Glutamatergic neuron (in vitro differentiated cells): ENCODE data around the gene MSX2. TPM values are rescaled to one million over a fixed set of nuclear protein-coding genes. Genes with fewer than 3 reads are reported as not detected.
A peak's percentile ranks its signal among the peaks of the same experiment; 100 is the strongest.

ENCODE experiments used
- DNase-seq: peaks from one replicate; pipeline ENCODE4 v3.0.0; 2022
- H3K27ac Mint-ChIP-seq: one replicate; pipeline ENCODE4 v1.8.0; 2020; ENCODE audit warnings: mild to moderate bottlenecking, mixed read lengths, inconsistent platforms; ENCODE audit not compliant: unreplicated experiment
- H3K27me3 Mint-ChIP-seq: one replicate; pipeline ENCODE4 v1.8.0; 2020; ENCODE audit warnings: mild to moderate bottlenecking, moderate library complexity, mixed read lengths, inconsistent platforms; ENCODE audit not compliant: unreplicated experiment
- H3K36me3 Mint-ChIP-seq: one replicate; pipeline ENCODE4 v1.8.0; 2020; ENCODE audit warnings: mild to moderate bottlenecking, mixed read lengths, inconsistent platforms; ENCODE audit not compliant: unreplicated experiment
- H3K4me1 Mint-ChIP-seq: one replicate; pipeline ENCODE4 v1.8.0; 2020; ENCODE audit warnings: mild to moderate bottlenecking, low read depth, mixed read lengths, inconsistent platforms; ENCODE audit not compliant: unreplicated experiment
- H3K4me3 Mint-ChIP-seq: one replicate; pipeline ENCODE4 v1.8.0; 2020; ENCODE audit warnings: mild to moderate bottlenecking, mixed read lengths, inconsistent platforms; ENCODE audit not compliant: unreplicated experiment
- H3K9me3 Mint-ChIP-seq: one replicate; pipeline ENCODE4 v1.8.0; 2020; ENCODE audit warnings: mild to moderate bottlenecking, moderate library complexity, mixed read lengths, inconsistent platforms; ENCODE audit not compliant: unreplicated experiment
- CTCF ChIP-seq: fragments of 200-600 bp; sonication (generic); IDR thresholded peaks from one replicate; pipeline ENCODE4 v1.5.0; 2021; ENCODE audit not compliant: partially characterized antibody, unreplicated experiment
- total RNA-seq: library from RNA; stranded (reverse); fragmentation: NEBNext Ultra II Directional; extraction: Animal tissue kit (Norgen Biotek cat#: 25700); gene quantifications from one replicate; pipeline ENCODE4 v1.2.1, GENCODE V29; 2021; ENCODE audit not compliant: unreplicated experiment

MSX2 gene
- total RNA-seq, 1 donor from 2014 or later = not detected

- Mint-ChIP-seq H3K4me3 (no peak overlapping the region), H3K9me3 (peaks cover 2% of the 10 kb centered on the region), H3K27me3 (peaks cover 31% of the 10 kb centered on the region), H3K36me3 (no peaks in the 10 kb centered on the region), H3K4me1 (peaks cover 1% of the 10 kb centered on the region), H3K27ac (no peak overlapping the region)
- DNase-seq = no peak
- no peak for TF ChIP-seq CTCF
Observed at GRCh38 chr5:174737330-174737729, 12.9 kb downstream of the MSX2 start.

GRCh38 chr5:174741352-174741751 is 17.0 kb downstream of the MSX2 start:
- H3K4me3 Mint-ChIP-seq = no peak overlapping the region
- no peaks in the 10 kb centered on the region for H3K4me1 Mint-ChIP-seq
- H3K27ac Mint-ChIP-seq = no peak overlapping the region
- H3K36me3 Mint-ChIP-seq = peaks cover 5% of the 10 kb centered on the region
- peaks cover 4% of the 10 kb centered on the region for H3K9me3 Mint-ChIP-seq
- peaks cover 9% of the 10 kb centered on the region for H3K27me3 Mint-ChIP-seq
- TF ChIP-seq CTCF = no peak
- DNase-seq = no peak

GRCh38 chr5:174744896-174745295 is 20.5 kb downstream of the MSX2 start:
- H3K27ac Mint-ChIP-seq = no peak overlapping the region
- no peak for TF ChIP-seq CTCF
- H3K36me3 Mint-ChIP-seq = peaks cover 5% of the 10 kb centered on the region
- H3K27me3 Mint-ChIP-seq = peaks cover 16% of the 10 kb centered on the region
- H3K9me3 Mint-ChIP-seq = peaks cover 2% of the 10 kb centered on the region
- no peak for DNase-seq
- H3K4me3 Mint-ChIP-seq = no peak overlapping the region
- no peaks in the 10 kb centered on the region for H3K4me1 Mint-ChIP-seq

- H3K9me3 Mint-ChIP-seq = peaks cover 2% of the 10 kb centered on the region
- H3K4me3 Mint-ChIP-seq = no peak overlapping the region
- TF ChIP-seq CTCF = no peak
- no peaks in the 10 kb centered on the region for H3K4me1 Mint-ChIP-seq
- H3K27me3 Mint-ChIP-seq = peaks cover 16% of the 10 kb centered on the region
- no peak for DNase-seq
- H3K36me3 Mint-ChIP-seq = peaks cover 5% of the 10 kb centered on the region
- H3K27ac Mint-ChIP-seq = no peak overlapping the region
Observed at GRCh38 chr5:174745590-174746103, 21.3 kb downstream of the MSX2 start.

- Mint-ChIP-seq H3K4me1 (no peaks in the 10 kb centered on the region), H3K9me3 (no peaks in the 10 kb centered on the region), H3K27ac (no peak overlapping the region), H3K4me3 (peak overlapping the region; percentile 84), H3K36me3 (no peaks in the 10 kb centered on the region), H3K27me3 (peaks cover 8% of the 10 kb centered on the region)
- DNase-seq = no peak
- no peak for TF ChIP-seq CTCF
Observed at GRCh38 chr5:174750711-174751110, 26.3 kb downstream of the MSX2 start.
